ENCODE data around the gene DGUOK.
"Not testable (repeated sequence)": the region's sequence is repeated elsewhere in the genome, so short reads cannot be mapped to it uniquely, and the experiment has no call there.

DGUOK gene

GRCh38 chr2:73926493-73927327, at the start of gene DGUOK:
Gene DGUOK, plus strand, starts transcription at chr2:73926880. Its CDS starts 31 bp downstream, at chr2:73926911.
- peak; percentile 91 for DNase-seq (ENCODE audit: low read depth)

GRCh38 chr2:73877071-73877802, 49.4 kb upstream of the DGUOK start:
- no peak for DNase-seq (ENCODE audit: low read depth)

- not testable (repeated sequence) for DNase-seq (ENCODE audit: low read depth)
Observed at GRCh38 chr2:73877984-73878383, 48.7 kb upstream of the DGUOK start.

GRCh38 chr2:73885406-73885805, 41.3 kb upstream of the DGUOK start:
- DNase-seq (ENCODE audit: low read depth) = no peak

GRCh38 chr2:73886357-73886756, 40.3 kb upstream of the DGUOK start:
- DNase-seq (ENCODE audit: low read depth) = no peak

GRCh38 chr2:73887596-73888353, 38.9 kb upstream of the DGUOK start:
- DNase-seq (ENCODE audit: low read depth) = not testable (repeated sequence)

- no peak for DNase-seq (ENCODE audit: low read depth)
Observed at GRCh38 chr2:73888388-73888787, 38.3 kb upstream of the DGUOK start.

- no peak for DNase-seq (ENCODE audit: low read depth)
Observed at GRCh38 chr2:73889206-73889605, 37.5 kb upstream of the DGUOK start.

GRCh38 chr2:73890301-73891092, 36.2 kb upstream of the DGUOK start:
- no peak for DNase-seq (ENCODE audit: low read depth)

- DNase-seq (ENCODE audit: low read depth) = no peak
Observed at GRCh38 chr2:73891276-73891901, 35.3 kb upstream of the DGUOK start.

- no peak for DNase-seq (ENCODE audit: low read depth)
Observed at GRCh38 chr2:73892631-73893329, 33.9 kb upstream of the DGUOK start, which contains the start of gene ACTG2. Gene ACTG2, plus strand, starts transcription at chr2:73893008. Its CDS starts 8,304 bp downstream, at chr2:73901312.

- DNase-seq (ENCODE audit: low read depth) = no peak
Observed at GRCh38 chr2:73893764-73894474, 32.8 kb upstream of the DGUOK start.

- no peak for DNase-seq (ENCODE audit: low read depth)
Observed at GRCh38 chr2:73894475-73894850, 32.2 kb upstream of the DGUOK start.

- no peak for DNase-seq (ENCODE audit: low read depth)
Observed at GRCh38 chr2:73894877-73895276, 31.8 kb upstream of the DGUOK start.

- no peak for DNase-seq (ENCODE audit: low read depth)
Observed at GRCh38 chr2:73895473-73895872, 31.2 kb upstream of the DGUOK start.

GRCh38 chr2:73896362-73897239, 30.1 kb upstream of the DGUOK start:
- DNase-seq (ENCODE audit: low read depth) = no peak

GRCh38 chr2:73897240-73897583, 29.5 kb upstream of the DGUOK start:
- DNase-seq (ENCODE audit: low read depth) = no peak

GRCh38 chr2:73897934-73898333, 28.7 kb upstream of the DGUOK start:
- DNase-seq (ENCODE audit: low read depth) = no peak

GRCh38 chr2:73899801-73900336, 26.8 kb upstream of the DGUOK start:
- no peak for DNase-seq (ENCODE audit: low read depth)
